Mononuclear cell (primary cell): ENCODE data around the gene QPCT. TPM values are rescaled to one million over a fixed set of nuclear protein-coding genes. Genes with fewer than 3 reads are reported as not detected.

ENCODE experiments used
- H3K27me3 ChIP-seq: 2 replicates; pipeline ENCODE4 v1.6.0; 2011; ENCODE audit warnings: low read length, control low read depth; ENCODE audit not compliant: insufficient read depth
- H3K4me1 ChIP-seq: 2 replicates; pipeline ENCODE4 v1.5.1; 2011; ENCODE audit warnings: mild to moderate bottlenecking, low read length, control low read depth; ENCODE audit not compliant: insufficient read depth
- H3K4me3 ChIP-seq: 2 replicates; pipeline ENCODE4 v1.5.1; 2011; ENCODE audit warnings: mild to moderate bottlenecking, low read length, moderate library complexity
- H3K9me3 ChIP-seq: 2 replicates; pipeline ENCODE4 v1.5.1; 2011; ENCODE audit warnings: low read depth, mild to moderate bottlenecking, control low read depth, low read length
- total RNA-seq: library from RNA; depleted of rRNA; stranded (reverse); fragments of >200 nt; gene quantifications from one replicate; pipeline ENCODE4 v1.2.3, GENCODE V29; 2012

Gene QPCT
- total RNA-seq, 1 donor: 49.5 TPM

DNA sequence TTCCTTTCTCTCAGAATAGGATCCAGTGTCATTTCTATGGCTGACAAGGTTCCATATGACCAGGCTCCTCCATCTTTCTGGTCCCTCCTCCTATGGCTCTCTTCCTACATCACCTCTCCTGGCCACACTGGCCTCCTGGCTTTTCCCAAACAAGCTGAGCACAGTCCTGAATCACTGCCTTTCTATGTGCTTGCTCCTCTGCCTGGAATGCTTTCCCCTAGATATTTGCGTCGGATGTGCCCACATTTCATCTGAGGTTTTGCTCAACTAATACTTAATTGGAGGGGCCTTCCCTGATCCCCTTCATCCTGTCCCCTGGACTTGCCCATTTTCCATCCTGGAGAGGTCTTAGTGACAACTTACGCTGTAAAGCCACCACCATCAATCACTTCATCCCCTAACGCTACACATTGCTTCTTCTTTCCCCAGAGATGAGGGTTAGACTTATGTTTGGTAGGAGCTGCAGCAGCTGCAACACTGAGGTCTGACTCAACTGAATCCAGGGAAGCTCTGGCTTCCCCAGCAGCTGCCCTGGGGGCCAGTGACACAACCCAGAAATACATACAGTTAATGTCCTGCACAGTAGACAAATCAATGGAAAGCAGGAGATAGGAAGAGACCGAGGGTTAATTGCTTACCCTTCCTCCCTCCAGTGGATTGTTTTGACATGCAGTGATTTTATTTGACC lies 42.9 kb downstream of the QPCT start:
- Histone ChIP-seq H3K4me3 (no peak overlapping the region), H3K9me3 (no peaks in the 10 kb centered on the region), H3K27me3 (no peaks in the 10 kb centered on the region), H3K4me1 (peaks cover 32% of the 10 kb centered on the region)

DNA sequence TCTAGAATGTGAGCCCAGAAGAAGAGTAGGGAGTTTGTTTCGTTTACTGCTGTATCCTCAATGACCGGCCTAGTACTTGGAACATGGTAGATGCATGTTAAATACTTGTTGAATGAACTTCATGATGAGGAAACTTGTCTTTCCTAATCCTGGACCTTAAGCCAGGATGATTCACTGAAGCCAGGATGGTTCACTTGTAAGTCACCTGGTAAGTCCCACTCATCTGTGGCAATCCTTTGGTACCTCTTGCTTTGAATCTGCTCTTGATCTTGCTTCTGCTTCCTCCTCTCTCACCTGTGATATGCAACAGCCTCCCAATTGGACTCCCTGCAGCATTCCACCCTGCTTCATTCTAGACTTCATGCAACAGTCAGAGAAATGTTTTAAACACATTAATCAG lies 43.6 kb downstream of the QPCT start:
- Histone ChIP-seq H3K9me3 (no peaks in the 10 kb centered on the region), H3K4me1 (peaks cover 33% of the 10 kb centered on the region), H3K4me3 (no peak overlapping the region), H3K27me3 (no peaks in the 10 kb centered on the region)

DNA sequence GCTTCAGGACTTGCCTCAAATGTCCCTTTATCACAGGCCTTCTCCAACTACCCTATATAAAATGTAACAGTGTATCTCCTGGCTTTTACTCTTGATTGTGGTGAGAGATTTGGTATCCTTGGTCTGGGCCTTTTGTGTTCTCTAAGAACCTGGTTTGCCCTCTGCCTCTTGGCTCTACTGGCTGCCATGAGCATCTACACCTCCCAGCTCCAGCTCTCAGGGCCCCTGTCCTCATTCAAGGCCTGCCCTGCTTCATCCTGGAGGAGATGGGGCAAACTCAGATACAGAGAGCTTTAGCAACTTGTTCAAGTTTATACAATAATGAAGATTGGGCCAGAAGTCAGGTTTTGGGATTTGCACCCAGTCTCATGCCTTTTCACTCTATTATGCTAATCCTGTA lies 45.0 kb downstream of the QPCT start:
- no peaks in the 10 kb centered on the region for H3K9me3 ChIP-seq
- peaks cover 40% of the 10 kb centered on the region for H3K4me1 ChIP-seq
- no peak overlapping the region for H3K4me3 ChIP-seq
- H3K27me3 ChIP-seq: no peaks in the 10 kb centered on the region

DNA sequence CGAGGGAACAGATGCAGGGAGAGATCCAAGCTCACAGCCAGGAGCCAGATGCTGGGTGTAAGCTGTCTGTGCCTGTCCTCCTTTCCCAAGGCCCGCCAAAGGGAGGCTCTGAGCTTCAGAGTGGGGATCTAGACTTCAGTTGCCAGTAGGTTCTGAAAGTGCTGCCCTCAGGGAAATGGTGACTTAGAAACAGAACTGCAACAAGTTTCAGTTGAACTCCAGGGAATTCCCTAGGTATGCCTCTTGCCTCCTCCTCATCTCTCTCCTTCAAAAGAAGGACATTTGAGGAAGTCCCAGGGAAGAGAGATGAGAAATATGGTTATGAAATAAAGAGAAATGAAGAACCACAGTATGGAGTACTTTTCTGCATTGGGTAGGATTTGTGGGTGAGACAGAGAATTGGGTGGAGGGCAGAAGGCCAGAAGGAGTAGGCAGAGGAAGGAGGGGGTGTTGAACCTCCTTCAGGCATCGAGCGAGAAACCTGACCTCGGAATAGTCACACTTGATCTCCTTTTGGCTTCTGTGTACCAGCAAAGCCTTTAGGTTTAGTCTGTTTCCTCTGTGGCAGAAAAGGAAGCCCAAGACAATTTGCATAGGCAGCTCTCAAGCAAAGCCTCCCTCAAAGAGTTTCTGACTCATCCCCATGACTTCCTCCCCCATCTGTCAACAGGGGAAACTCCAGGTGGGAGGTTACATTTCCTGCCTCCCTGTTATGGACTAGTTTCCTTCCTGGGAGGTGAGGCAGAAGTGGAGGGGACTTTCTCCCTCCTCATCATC lies 45.7 kb downstream of the QPCT start:
- Histone ChIP-seq H3K9me3 (no peaks in the 10 kb centered on the region), H3K4me1 (peaks cover 47% of the 10 kb centered on the region), H3K4me3 (no peak overlapping the region), H3K27me3 (no peaks in the 10 kb centered on the region)

DNA sequence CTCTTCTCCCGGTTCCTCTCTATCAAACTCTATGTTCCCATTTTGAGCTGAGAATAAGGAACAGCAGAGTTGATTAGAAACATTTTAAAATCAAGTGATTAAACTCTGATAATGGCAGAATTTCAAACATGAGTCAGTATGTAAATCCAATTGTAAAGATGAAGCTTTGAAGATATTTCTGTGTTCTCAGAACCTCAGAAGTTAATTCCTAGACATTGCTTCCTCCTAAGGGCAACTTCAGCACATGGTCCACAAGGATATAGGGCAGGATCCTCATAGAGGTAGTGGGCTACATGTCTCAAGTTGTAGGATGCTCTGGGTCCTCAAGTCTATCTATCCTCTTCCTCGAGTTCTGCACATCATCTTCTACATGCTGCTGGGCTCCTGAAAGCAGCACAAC lies 46.3 kb downstream of the QPCT start:
- Histone ChIP-seq H3K4me3 (no peak overlapping the region), H3K4me1 (peaks cover 48% of the 10 kb centered on the region)

DNA sequence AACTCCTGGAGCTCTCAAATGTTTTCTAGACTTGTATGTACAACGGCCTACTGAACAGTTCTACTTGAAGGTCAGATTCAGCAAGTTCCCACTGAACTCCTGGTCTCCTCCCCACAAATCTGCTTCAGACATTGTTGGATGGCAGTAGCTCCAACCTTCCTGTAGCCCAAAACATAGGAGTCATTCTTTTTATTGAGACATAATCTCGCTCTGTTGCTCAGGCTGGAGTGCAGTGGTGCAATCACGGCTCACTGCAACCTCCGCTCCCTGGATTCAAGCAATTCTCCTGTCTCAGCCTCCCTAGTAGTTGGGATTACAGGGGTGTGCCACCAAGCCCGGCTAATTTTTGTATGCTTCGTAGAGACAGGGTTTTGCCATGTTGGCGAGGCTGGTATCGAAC lies 47.3 kb downstream of the QPCT start:
- peaks cover 48% of the 10 kb centered on the region for H3K4me1 ChIP-seq
- no peaks in the 10 kb centered on the region for H3K27me3 ChIP-seq
- H3K4me3 ChIP-seq: no peak overlapping the region

More for the DNA sequence above, 46.3 kb downstream of the QPCT start:
- no peaks in the 10 kb centered on the region for H3K27me3 ChIP-seq
- no peaks in the 10 kb centered on the region for H3K9me3 ChIP-seq

DNA sequence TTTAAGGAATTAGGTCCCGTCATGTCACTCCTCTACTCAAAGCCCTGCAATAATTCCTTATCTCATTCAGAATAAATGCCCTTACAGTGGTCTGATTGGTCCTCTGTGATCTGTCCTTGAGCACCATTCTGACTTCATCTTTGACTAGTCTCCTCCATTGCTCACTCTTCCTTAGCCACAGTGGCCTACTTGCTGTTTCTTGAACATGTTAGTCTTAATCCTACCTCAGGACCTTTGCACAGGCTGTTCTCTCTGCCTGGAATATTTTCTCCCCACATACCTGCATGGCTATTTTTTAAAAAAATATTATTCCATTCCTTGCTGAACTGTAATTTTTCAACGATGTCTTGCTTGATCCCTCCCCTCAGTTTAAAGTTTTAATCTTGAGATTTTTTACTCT lies 48.0 kb downstream of the QPCT start:
- H3K4me3 ChIP-seq: no peak overlapping the region
- no peaks in the 10 kb centered on the region for H3K9me3 ChIP-seq
- H3K4me1 ChIP-seq: peaks cover 48% of the 10 kb centered on the region
- no peaks in the 10 kb centered on the region for H3K27me3 ChIP-seq

More for the DNA sequence above, 47.3 kb downstream of the QPCT start:
- no peaks in the 10 kb centered on the region for H3K9me3 ChIP-seq

DNA sequence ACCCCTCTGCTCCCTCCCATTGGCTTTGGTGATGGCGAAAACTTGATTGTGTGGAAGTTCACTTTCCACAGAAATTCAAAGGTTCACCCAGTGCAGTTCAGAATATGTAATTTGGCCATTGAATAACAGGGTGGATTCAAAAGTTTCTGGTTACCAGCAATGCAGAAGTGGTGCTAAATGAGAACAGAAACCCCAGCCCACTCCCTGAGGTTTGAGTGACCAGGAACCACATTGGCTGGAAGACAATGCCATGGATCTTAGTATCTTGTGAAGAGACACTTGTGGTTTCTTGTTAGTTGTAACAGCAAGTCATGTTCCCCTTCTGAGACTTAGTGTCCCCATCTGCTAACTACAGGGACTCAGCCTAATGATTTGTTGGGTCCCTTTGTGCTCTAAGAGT lies 49.8 kb downstream of the QPCT start:
- H3K4me1 ChIP-seq: peaks cover 46% of the 10 kb centered on the region
- no peaks in the 10 kb centered on the region for H3K9me3 ChIP-seq
- H3K27me3 ChIP-seq: no peaks in the 10 kb centered on the region
- no peak overlapping the region for H3K4me3 ChIP-seq

DNA sequence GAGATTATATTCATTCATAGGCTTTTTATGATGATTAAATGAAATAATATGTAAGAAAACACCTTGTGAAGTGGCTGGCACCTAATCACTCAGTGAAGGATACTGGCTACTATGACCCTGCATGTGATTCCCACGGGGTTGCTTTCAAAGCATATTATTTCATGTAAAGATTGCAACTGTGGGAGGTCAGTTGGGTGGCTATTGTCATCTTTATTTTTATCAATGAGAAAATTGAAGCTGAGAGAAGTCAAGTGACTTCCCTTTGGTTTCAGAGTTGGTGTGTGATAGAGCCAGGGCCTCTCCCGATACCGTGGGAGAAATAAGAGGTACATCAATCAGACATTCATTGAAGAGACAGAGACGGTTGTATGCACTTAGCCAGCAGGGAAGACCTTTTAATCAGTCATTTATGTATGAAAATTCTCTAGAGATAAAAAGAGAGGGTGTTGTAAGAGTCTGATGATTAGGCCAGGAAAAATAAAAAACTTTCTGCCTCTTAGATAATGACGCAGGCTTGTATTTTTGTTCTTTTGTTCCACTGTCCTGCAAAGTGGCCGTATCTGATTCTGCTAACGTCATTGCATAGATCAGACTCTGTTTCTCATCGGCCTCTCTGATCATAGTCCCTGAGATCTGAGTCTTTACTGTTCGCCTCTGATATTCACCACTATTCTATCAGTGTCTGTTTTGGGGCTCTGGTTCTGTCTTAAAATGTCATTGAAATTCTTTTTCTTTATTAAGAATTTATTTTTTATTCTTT lies 50.5 kb downstream of the QPCT start:
- no peaks in the 10 kb centered on the region for H3K27me3 ChIP-seq
- no peak overlapping the region for H3K4me3 ChIP-seq
- peaks cover 39% of the 10 kb centered on the region for H3K4me1 ChIP-seq
- no peaks in the 10 kb centered on the region for H3K9me3 ChIP-seq

DNA sequence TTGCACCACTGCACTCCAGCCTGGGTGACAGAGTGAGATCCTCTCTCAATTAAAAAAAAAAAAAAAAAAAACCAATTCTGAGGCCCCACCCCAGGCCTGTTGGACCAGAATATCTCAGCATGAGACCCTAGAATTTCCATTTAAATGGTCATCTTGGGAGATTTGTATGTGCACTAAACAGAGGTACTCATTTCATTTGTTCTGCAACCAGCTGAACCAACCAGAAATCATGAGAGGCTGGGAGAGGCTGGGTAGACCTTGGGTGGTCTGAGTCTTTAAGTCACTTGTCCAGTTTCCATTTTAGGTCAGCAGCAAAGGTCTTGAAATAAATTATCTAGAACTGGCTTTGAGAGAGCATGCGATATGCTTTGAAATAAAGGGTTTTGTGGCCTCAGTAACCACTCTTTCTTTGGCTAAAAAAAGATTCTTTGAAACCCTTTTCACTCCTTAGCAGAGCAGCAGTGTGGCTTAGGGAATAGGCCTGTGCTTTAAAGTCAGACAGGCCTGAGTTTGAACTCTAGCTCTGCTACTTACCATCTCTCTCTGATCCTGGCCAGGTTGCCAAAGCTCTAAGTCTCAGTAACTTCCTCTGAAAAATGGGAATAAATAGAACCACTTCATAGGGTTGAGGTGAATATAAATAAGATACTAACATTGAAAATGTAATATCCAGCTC lies 52.6 kb downstream of the QPCT start:
- no peaks in the 10 kb centered on the region for H3K27me3 ChIP-seq
- H3K9me3 ChIP-seq: no peaks in the 10 kb centered on the region
- H3K4me1 ChIP-seq: peaks cover 18% of the 10 kb centered on the region
- H3K4me3 ChIP-seq: no peak overlapping the region

DNA sequence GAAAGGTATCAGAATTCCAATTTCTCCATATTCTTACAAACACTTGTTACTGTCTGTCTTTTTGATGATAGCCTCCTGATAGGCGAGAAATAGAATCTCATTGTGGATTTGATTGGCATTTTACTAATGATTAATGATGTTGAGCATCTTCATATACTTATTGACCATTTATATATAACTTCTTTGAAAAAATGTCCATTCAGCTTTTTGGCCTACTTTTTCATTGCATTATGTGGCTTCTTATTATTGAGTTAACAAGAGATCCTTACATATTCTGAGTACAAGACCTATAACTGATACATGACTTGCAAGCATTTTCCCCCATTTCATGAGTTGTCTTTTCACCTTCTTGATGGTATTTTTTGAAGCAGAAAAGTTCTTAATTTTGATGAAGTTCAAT lies 54.6 kb downstream of the QPCT start:
- Histone ChIP-seq H3K4me3 (no peak overlapping the region), H3K27me3 (no peaks in the 10 kb centered on the region), H3K9me3 (no peaks in the 10 kb centered on the region), H3K4me1 (peaks cover 12% of the 10 kb centered on the region)

DNA sequence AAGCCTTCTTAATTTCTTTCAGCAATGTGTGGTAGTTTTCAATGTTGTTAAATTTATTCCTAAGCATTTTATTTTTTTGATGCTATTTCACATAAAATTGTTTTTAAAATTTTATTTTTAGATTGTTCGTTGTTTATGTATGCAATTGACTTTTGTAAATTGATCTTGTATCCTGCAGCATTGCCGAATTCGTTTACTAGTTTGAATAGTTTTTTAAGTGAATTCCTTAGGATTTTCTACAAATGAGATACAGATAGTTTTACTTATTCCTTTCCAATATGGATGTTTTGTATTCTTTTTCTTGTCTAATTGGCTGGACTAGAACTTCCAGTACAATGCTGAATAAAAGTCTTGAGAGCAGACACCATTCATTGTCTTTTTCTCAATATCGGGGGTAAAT lies 55.6 kb downstream of the QPCT start:
- H3K4me1 ChIP-seq: peaks cover 2% of the 10 kb centered on the region
- H3K9me3 ChIP-seq: no peaks in the 10 kb centered on the region
- no peaks in the 10 kb centered on the region for H3K27me3 ChIP-seq
- no peak overlapping the region for H3K4me3 ChIP-seq

DNA sequence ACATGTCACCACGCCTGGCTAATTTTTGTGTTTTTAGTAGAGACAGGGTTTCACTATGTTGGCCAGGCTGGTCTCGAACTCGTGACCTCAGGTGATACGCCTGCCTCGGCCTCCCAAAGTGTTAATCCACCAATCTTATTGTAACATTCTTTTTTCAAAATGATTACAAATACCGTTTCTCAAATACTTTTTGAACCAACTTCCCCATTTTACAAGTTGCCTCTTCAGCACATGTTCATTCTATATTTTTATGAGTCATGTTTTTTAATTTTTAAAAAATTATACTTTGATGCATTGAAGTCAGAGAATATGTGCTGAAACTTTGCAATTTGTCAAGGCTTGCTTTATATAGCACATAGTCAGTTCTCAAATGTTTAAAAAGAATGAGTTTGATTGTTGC lies 58.2 kb downstream of the QPCT start:
- Histone ChIP-seq H3K9me3 (no peaks in the 10 kb centered on the region), H3K27me3 (peaks cover 3% of the 10 kb centered on the region), H3K4me1 (no peaks in the 10 kb centered on the region), H3K4me3 (no peak overlapping the region)

DNA sequence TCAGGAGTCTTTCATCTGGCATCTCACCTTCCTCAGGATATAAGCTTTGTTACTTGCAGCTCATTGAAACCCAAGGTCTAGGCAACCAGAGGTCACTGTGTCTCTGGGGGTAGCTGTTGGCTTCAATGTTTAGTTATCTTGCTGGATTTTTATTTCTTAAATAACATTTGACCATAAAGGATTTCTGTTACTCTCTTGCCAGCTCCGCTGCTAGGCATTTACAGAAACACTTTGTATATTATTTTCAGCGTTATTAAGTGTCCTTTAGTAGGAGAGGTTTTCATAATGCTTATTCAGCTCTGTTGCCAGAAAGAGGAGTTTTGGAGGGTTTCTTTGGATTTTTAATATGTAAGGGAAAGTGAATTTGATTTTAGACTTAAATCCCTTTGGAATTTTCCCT lies 61.4 kb downstream of the QPCT start:
- Histone ChIP-seq H3K27me3 (peaks cover 3% of the 10 kb centered on the region), H3K9me3 (no peaks in the 10 kb centered on the region), H3K4me3 (no peak overlapping the region), H3K4me1 (no peaks in the 10 kb centered on the region)

DNA sequence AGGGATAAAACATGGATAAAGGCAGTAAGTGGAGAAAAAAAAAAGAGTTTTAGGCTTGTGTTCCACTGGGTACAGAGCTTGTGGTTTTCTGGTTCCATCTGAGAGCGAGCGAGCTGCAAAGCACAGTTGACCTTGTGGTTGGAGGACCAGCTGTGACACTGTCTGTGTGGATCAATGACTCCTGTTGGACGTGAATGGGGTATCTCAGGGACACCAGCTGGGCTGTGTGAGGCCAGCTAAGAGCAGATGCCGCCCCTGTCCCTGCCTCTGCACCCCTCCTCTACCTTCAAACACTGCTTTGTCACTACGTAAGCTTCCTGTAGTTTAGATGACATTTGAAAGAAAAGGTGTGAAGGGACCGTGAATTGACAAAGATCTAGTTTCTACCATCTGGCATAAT lies 67.8 kb downstream of the QPCT start:
- Histone ChIP-seq H3K4me3 (no peak overlapping the region), H3K9me3 (no peaks in the 10 kb centered on the region), H3K4me1 (peaks cover 8% of the 10 kb centered on the region), H3K27me3 (no peaks in the 10 kb centered on the region)
